HG03439 (cell line): ENCODE data around the gene USP25.

Source experiments
- ATAC-seq: cut with Tn5 transposase; IDR thresholded peaks from one replicate; pipeline ENCODE4 v1.9.1; 2021; ENCODE audit warnings: mild to moderate bottlenecking, moderate library complexity; ENCODE audit not compliant: unreplicated experiment

Gene USP25

DNA sequence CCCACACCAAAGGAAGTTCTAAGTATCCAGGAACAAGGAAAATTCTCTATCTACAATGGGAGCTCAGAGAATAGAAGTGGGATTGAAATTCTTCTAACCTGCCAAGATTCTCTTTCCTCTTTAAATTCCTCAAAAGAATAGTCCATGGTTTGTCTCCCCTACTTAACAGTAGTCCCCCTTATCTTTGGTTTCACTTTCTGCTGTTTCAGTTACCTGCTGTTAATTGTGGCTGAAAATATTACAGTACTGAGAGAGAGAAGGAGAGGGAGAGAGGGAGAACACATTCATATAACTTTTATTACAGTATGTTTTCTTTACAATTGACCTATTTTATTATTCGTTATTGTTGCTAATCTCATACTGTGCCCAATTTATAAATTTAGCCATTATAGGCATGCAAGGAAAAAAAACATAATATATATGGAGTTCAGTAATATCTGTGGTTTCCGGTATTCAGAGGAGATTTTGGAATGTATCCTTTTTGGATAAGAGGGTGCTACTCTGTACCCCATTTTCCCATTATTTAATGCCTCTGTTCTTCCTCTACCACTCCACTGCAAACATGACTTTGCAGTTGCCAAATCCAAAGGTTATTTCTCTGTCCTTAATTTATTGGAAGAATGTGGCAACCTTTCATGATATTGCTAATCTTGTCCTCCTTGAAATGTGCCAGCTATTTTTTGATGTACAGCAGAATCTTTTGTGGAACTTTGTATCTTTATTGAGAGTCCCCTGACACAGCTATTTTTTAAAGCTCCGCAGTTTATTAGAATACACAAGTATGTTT is 68.0 kb downstream of the USP25 start:
- ATAC-seq: no peak

- no peak for ATAC-seq
These were observed 71.6 kb downstream of the USP25 start for GRCh38 chr21:15801352-15801863.

GRCh38 chr21:15804247-15805005 is 74.6 kb downstream of the USP25 start:
- ATAC-seq: no peak

DNA sequence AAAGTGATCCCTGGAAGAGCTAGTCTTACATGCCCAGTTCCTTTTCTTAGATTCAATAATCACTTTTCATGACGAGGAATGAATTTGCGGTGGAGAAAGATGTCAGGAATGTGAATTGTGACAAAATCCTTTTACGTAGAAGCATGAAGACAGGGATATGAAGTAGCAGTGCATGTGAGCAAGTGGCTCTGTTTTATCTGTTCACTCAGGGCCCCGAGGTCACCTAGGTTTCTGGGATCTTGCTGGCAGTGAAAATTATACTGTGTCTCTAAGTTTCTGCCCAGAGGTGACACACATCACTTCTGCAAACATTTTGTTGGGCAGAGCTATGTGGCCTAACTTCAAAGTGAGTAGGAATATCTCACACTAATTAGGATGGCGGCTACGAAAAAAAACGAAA is 79.3 kb downstream of the USP25 start:
- ATAC-seq: no peak

- ATAC-seq: no peak
These were observed 80.0 kb downstream of the USP25 start for GRCh38 chr21:15809818-15810217.

GRCh38 chr21:15815285-15815684 is 85.5 kb downstream of the USP25 start:
- no peak for ATAC-seq

GRCh38 chr21:15820327-15820726 is 90.5 kb downstream of the USP25 start:
- ATAC-seq: no peak

GRCh38 chr21:15820852-15821379 is 91.1 kb downstream of the USP25 start:
- no peak for ATAC-seq

DNA sequence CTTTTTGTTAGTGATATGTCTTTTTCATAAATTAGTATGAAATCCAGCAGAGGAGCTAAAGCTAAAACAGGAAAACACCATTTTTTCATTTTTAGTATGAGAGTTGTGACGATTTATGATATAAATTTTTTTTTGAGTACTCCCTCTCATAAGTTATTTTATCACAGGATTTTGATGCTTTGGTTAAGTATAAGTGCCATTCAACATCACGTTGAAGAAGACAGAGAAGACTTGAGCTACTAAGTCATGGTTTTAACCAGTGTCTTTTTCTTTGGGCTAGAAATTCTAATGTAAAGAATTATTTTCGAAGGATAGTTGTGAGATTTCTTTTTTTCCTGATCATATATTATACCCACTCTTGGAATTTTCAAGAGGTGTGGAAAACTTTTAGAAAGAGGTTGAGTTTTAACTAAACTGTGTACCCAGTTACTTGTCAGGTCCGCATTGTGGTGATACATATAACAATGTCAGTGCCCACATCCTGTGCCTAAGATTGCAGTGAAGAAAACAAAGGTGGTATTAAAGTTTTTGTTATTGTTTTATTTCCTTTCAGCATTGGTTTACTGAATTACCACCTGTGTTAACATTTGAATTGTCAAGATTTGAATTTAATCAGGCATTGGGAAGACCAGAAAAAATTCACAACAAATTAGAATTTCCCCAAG is 93.8 kb downstream of the USP25 start:
- no peak for ATAC-seq

DNA sequence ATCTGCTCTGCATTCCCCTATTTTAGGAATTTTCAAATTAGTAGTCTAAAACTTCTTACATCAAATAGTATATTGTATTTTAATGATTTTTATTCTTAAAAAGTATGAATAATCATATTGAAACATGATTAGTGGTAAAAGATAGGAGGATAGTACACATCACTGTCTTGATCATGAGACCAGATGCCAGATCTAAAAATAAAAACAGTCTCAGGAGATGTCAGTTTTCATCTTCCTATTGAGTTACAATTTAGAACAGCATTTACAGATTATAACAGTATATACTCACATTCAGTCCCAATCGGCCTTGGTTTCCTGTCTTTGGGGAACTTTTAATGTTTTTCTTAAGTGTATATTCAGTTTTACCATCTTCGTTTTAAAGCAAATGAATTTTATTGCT is 95.9 kb downstream of the USP25 start:
- ATAC-seq: no peak

- no peak for ATAC-seq
These were observed 96.5 kb downstream of the USP25 start for GRCh38 chr21:15826147-15826780.

DNA sequence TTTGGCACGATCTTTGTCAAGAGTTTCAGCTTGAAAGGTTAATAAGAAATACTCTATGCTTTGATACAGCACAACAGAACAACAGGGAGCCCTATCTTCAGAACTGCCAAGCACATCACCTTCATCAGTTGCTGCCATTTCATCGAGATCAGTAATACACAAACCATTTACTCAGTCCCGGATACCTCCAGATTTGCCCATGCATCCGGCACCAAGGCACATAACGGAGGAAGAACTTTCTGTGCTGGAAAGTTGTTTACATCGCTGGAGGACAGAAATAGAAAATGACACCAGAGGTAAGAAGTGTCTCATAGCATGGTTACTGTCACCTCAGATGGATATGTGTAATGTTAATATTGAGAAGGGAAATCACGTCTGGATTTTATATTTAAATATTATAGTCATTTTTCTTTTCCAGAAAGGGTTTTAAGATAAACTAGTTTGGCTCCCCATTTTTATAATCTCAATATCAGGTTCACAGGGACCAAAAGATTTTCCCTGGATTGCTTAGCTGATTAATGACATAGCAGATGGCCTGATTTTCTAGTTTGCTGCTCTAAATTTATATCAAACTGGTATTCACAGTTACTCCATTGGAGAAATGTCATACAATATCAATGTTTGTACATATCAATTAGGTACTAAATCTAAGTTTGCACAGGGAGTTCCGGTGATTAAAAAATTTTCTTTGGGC is 97.3 kb downstream of the USP25 start:
- no peak for ATAC-seq

DNA sequence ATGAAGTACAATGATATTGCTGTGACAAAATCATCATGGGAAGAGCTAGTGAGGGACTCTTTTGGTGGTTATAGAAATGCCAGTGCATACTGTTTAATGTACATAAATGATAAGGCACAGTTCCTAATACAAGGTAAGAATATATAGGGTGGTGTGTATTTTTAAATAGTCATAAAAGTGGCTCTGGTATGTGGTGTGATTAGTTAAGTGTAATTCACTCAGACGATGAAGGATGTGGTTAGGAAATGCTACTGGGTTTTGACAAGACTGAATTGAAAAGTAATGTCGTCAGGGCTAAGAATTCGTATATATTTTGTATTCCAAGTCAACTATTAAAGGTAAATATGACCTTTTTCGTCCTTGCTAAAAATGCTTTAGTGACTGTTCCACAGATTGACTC is 101.7 kb downstream of the USP25 start:
- no peak for ATAC-seq

- ATAC-seq: no peak
These were observed 107.9 kb downstream of the USP25 start for GRCh38 chr21:15837645-15838044.

DNA sequence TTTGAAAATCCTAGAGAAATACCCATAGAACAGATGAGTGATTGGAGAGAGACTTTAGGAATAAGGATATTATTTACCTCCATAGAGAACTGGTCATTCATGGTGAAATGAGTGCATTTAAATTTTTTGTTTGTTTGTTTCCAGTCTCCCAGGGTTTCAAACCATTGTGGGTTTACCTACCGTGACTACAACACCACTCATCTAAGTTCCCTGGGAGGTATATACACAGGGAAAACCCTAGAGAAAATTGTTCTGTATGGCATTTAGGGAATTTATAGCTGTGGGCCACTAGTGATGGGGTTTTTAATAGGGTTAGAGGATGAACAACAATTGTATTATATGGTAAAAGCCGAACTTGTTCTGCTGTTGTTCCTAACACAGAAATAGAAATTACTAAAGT is 109.2 kb downstream of the USP25 start:
- ATAC-seq: no peak

DNA sequence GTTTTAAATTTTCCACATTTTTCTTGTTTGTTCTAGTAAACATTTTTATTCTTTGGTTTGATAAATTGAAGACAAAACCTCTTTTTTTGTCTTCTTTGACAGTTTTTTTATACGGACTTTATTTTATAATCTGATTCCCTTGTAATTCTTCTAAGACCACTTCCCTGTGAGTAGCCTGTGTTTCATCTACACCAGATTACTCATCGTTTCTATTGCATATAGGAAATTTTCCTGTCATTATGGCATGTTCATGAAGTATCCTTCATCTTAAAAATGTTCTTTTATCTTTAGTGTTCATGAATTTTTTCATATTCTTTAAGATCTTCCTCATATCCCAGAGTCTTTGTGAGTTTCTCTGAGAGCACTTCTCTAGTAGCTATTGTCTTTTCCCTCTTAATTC is 109.8 kb downstream of the USP25 start:
- ATAC-seq: no peak

DNA sequence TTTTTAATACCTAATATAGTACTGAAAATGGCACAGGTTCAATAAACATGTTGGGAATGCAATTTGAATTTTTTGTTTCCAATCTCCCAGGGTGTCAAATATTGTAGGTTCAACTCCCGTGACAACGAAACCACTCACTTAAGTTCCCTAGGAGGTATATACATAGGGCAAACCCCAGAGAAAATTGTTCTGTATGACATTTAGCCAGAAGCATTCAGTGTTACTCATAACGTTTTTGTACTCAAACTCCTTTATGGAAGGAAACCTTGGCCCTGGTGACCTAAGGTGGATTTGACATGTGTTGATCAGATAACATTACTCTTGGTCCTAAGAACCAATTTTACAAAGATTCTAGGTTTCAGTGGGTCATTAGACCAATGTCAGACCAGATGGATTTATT is 110.6 kb downstream of the USP25 start:
- ATAC-seq: no peak

DNA sequence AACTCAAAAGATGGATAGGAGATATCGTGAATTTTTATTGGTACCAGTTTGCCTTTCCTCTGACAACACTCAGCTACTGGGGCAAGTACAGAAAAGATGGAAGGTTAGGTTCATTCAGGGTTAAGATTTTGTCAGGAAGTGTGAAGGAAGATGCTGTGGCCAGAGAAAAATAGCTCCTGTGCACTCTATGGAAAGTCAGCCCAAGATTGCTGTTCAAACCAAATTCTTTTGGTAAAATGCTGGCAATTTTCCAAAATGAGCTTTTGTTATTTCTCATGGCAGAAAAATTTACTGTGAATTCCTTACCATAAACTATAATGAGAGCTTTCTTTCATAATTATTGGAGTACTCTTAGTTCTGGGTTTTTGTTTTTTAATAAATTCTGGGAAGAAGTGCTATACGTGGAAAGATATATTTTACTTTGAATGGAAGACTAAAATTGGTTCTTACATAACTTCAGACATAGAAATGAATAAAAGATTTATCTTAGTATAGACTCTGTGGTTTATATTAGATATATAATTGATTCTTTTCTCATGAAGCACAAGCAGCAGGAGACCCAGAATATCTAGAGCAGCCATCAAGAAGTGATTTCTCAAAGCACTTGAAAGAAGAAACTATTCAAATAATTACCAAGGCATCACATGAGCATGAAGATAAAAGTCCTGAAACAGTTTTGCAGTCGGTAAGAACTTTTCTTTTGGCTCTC is 112.2 kb downstream of the USP25 start:
- ATAC-seq: no peak

GRCh38 chr21:15842565-15842880 is 112.7 kb downstream of the USP25 start:
- ATAC-seq: no peak

- no peak for ATAC-seq
These were observed 114.0 kb downstream of the USP25 start for GRCh38 chr21:15843766-15844165.
